Esophagus (tissue), 2 donors: ENCODE results near the gene PLIN4. TPM values are rescaled to one million over a fixed set of nuclear protein-coding genes. Genes with fewer than 3 reads are reported as not detected.

Source experiments
- polyA plus RNA-seq, 2 donors: library from polyadenylated mRNA; stranded (reverse); fragments of 200-250 nt; gene quantifications; one replicate each; pipeline ENCODE4 v1.2.3, GENCODE V29; 2013
- donor health status: healthy with polysubstance abuse.
- donor health status: Bipolar disorder and iron deficiency.

Gene PLIN4
- polyA plus RNA-seq, 2 donors, result 2.8 to 4.1 TPM

Other genes with a start within 250 kb of the PLIN4 start
- gene SHD, start 239.2 kb downstream of the PLIN4 start, polyA plus RNA-seq, result under 1 TPM in 1 of 2 donors, not detected in 1; 0.04 TPM
- under 1 TPM; 0.31 to 0.47 TPM for gene TMIGD2, start 216.1 kb downstream of the PLIN4 start, polyA plus RNA-seq
- gene FSD1, start 213.9 kb downstream of the PLIN4 start, polyA plus RNA-seq, result 1 to 10 TPM in 1 of 2 donors, under 1 TPM in 1; 0.19 to 1.2 TPM
- 100 to 1,000 TPM in 1 of 2 donors, 10 to 100 TPM in 1; 99.2 to 126 TPM for gene STAP2, start 179.7 kb downstream of the PLIN4 start, polyA plus RNA-seq
- 10 to 100 TPM; 13.5 to 15.5 TPM for gene MPND, start 174.9 kb downstream of the PLIN4 start, polyA plus RNA-seq
- gene SH3GL1, start 117.9 kb downstream of the PLIN4 start, polyA plus RNA-seq, result 100 to 1,000 TPM; 123 to 242 TPM
- gene CHAF1A, start 115.8 kb downstream of the PLIN4 start, polyA plus RNA-seq, result 10 to 100 TPM; 10.8 to 11.7 TPM
- 10 to 100 TPM; 71.3 to 82.8 TPM for gene UBXN6, start 60.7 kb downstream of the PLIN4 start, polyA plus RNA-seq
- 10 to 100 TPM; 23.3 to 57.5 TPM for gene HDGFL2, start 46.2 kb downstream of the PLIN4 start, polyA plus RNA-seq
- gene PLIN5, start 16.7 kb upstream of the PLIN4 start, polyA plus RNA-seq, result 1 to 10 TPM; 2.7 to 4.9 TPM
- 10 to 100 TPM; 12.7 to 20.1 TPM for gene LRG1, start 21.6 kb upstream of the PLIN4 start, polyA plus RNA-seq
- gene SEMA6B, start 41.2 kb upstream of the PLIN4 start, polyA plus RNA-seq, result 1 to 10 TPM; 1.1 to 2.0 TPM
- 1 to 10 TPM; 4.2 to 4.7 TPM for gene TNFAIP8L1, start 121.0 kb upstream of the PLIN4 start, polyA plus RNA-seq
- 10 to 100 TPM; 22.9 to 67.5 TPM for gene MYDGF, start 151.9 kb upstream of the PLIN4 start, polyA plus RNA-seq
- gene DPP9, start 205.4 kb upstream of the PLIN4 start, polyA plus RNA-seq, result 10 to 100 TPM; 24.3 to 29.2 TPM